Chondrocyte (in vitro differentiated cells): ENCODE results near the gene HAS3. TPM values are rescaled to one million over a fixed set of nuclear protein-coding genes. Genes with fewer than 3 reads are reported as not detected.

Source experiments
- DNase-seq: peaks from one replicate; pipeline ENCODE4 v3.0.0; 2021; ENCODE audit warnings: mixed read lengths, low spot score
- H3K27ac Mint-ChIP-seq: one replicate; pipeline ENCODE4 v1.8.0; 2021; ENCODE audit warnings: mild to moderate bottlenecking, moderate library complexity, mixed read lengths; ENCODE audit not compliant: unreplicated experiment
- H3K27me3 Mint-ChIP-seq: 2 replicates; pipeline ENCODE4 v1.8.0; 2021; ENCODE audit warnings: low read depth, mixed read lengths
- H3K36me3 Mint-ChIP-seq: 2 replicates; pipeline ENCODE4 v1.8.0; 2021; ENCODE audit warnings: low read depth, mixed read lengths
- H3K4me1 Mint-ChIP-seq: 2 replicates; pipeline ENCODE4 v1.8.0; 2021; ENCODE audit warnings: low read depth, mild to moderate bottlenecking, mixed read lengths
- H3K4me3 Mint-ChIP-seq: one replicate; pipeline ENCODE4 v1.8.0; 2021; ENCODE audit warnings: mild to moderate bottlenecking, moderate library complexity, mixed read lengths; ENCODE audit not compliant: unreplicated experiment
- H3K9me3 Mint-ChIP-seq: 2 replicates; pipeline ENCODE4 v1.8.0; 2021; ENCODE audit warnings: low read depth, mixed read lengths
- CTCF ChIP-seq: fragments of 200-600 bp; sonication (generic); IDR thresholded peaks from 2 replicates; pipeline ENCODE4 v1.5.0; 2021; ENCODE audit warnings: antibody characterized with exemption, mild to moderate bottlenecking, moderate library complexity
- total RNA-seq: library from RNA; stranded (reverse); gene quantifications from 3 replicates; pipeline ENCODE4 v1.2.1, GENCODE V29; 2021

Gene HAS3
- total RNA-seq, 1 donor from 2014 or later, result 1.5 TPM

- no peak overlapping the region for H3K27ac Mint-ChIP-seq
- DNase-seq, result no peak
- no peak for TF ChIP-seq CTCF
- H3K4me1 Mint-ChIP-seq, result no peaks in the 10 kb centered on the region
- H3K9me3 Mint-ChIP-seq, result no peaks in the 10 kb centered on the region
- H3K36me3 Mint-ChIP-seq, result peaks cover 14% of the 10 kb centered on the region
- H3K4me3 Mint-ChIP-seq, result no peak overlapping the region
- H3K27me3 Mint-ChIP-seq, result no peaks in the 10 kb centered on the region
Measured at GRCh38 chr16:69114976-69115355, 9.5 kb downstream of the HAS3 start.

- Mint-ChIP-seq H3K27me3 (no peaks in the 10 kb centered on the region), H3K4me3 (no peak overlapping the region), H3K4me1 (no peaks in the 10 kb centered on the region), H3K27ac (no peak overlapping the region), H3K36me3 (peaks cover 14% of the 10 kb centered on the region), H3K9me3 (no peaks in the 10 kb centered on the region)
- DNase-seq, result no peak
- TF ChIP-seq CTCF, result no peak
Measured at GRCh38 chr16:69115361-69115760, 9.9 kb downstream of the HAS3 start.

- no peak for TF ChIP-seq CTCF
- H3K36me3 Mint-ChIP-seq, result peaks cover 17% of the 10 kb centered on the region
- H3K27me3 Mint-ChIP-seq, result no peaks in the 10 kb centered on the region
- no peak overlapping the region for H3K27ac Mint-ChIP-seq
- no peaks in the 10 kb centered on the region for H3K4me1 Mint-ChIP-seq
- no peaks in the 10 kb centered on the region for H3K9me3 Mint-ChIP-seq
- H3K4me3 Mint-ChIP-seq, result no peak overlapping the region
- DNase-seq, result no peak
Measured at GRCh38 chr16:69115837-69116236, 10.4 kb downstream of the HAS3 start.

- H3K36me3 Mint-ChIP-seq, result peaks cover 21% of the 10 kb centered on the region
- no peak overlapping the region for H3K27ac Mint-ChIP-seq
Measured at GRCh38 chr16:69116256-69116875, 10.9 kb downstream of the HAS3 start.

GRCh38 chr16:69116906-69117305, 11.5 kb downstream of the HAS3 start:
- no peaks in the 10 kb centered on the region for H3K9me3 Mint-ChIP-seq
- H3K4me1 Mint-ChIP-seq, result no peaks in the 10 kb centered on the region
- H3K36me3 Mint-ChIP-seq, result peaks cover 22% of the 10 kb centered on the region
- no peaks in the 10 kb centered on the region for H3K27me3 Mint-ChIP-seq
- no peak overlapping the region for H3K4me3 Mint-ChIP-seq
- no peak overlapping the region for H3K27ac Mint-ChIP-seq
- no peak for DNase-seq
- no peak for TF ChIP-seq CTCF

More at GRCh38 chr16:69116256-69116875, 10.9 kb downstream of the HAS3 start:
- no peak for TF ChIP-seq CTCF
- Mint-ChIP-seq H3K9me3 (no peaks in the 10 kb centered on the region), H3K27me3 (no peaks in the 10 kb centered on the region), H3K4me1 (no peaks in the 10 kb centered on the region), H3K4me3 (no peak overlapping the region)
- no peak for DNase-seq
